ENCODE results near the gene PRAMEF1.

GRCh38 chr1:12775443-12775842 is 15.8 kb upstream of the PRAMEF1 start:
- TF ChIP-seq POLR2A (IDR thresholded peaks at IDR 0.05; ENCODE audit: low read length), result no peak
- no peak for TF ChIP-seq GATA1 (IDR thresholded peaks at IDR 0.05; ENCODE audit: low read depth, low read length)
